ENCODE results near the gene SCAMP4. TPM values are rescaled to one million over a fixed set of nuclear protein-coding genes. Genes with fewer than 3 reads are reported as not detected.

SCAMP4 gene, protein sequence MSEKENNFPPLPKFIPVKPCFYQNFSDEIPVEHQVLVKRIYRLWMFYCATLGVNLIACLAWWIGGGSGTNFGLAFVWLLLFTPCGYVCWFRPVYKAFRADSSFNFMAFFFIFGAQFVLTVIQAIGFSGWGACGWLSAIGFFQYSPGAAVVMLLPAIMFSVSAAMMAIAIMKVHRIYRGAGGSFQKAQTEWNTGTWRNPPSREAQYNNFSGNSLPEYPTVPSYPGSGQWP
- total RNA-seq (10 to 100 TPM; 17.6 to 35.5 (median 23.0) TPM), polyA plus RNA-seq (10 to 100 TPM; 11.8 to 12.8 TPM), total RNA-seq (14.5 reads per million, percentile 43 among the genes with 10 or more reads in this experiment)

- Histone ChIP-seq H3K4me3 (ENCODE audit: low read length) (peak within 1 kb of the TSS; percentile 70), H3K27me3 (ENCODE audit: control insufficient read depth in 2 of 2, insufficient read depth in 2 of 2, low read length in 2 of 2) (no peaks in the 10 kb centered on the region), H3K9me3 (ENCODE audit: control insufficient read depth in 2 of 3, low read length in 3 of 3) (no peaks in the 10 kb centered on the region), H3K36me3 (ENCODE audit: control insufficient read depth in 2 of 3, insufficient read depth in 3 of 3, low read length in 3 of 3) (no peaks in the 10 kb centered on the region), H3K27ac (ENCODE audit: low read depth, low read length) (peak within 1 kb of the TSS; percentile 75), H3K4me1 (ENCODE audit: control insufficient read depth in 2 of 2, insufficient read depth in 2 of 2, low read length in 2 of 2) (peaks cover 10% of the 10 kb centered on the region in 2 donors)
- ATAC-seq = peak; percentile 98
- peaks cover 0 to 2% (median 0%) of the 10 kb centered on the region in 5 donors for H3K36me3 Mint-ChIP-seq
- H3K27ac Mint-ChIP-seq = peak within 1 kb of the TSS; percentile 67 to 96 (median 92)
- ChIA-PET CTCF (interaction anchor here (0.6 to 1.2 kb wide), 2 partner anchors 13 to 41 kb away, joined by 3 read pairs; no protein-coding TSS in a partner anchor), POLR2A (interaction anchor here (0.8 to 2.3 kb wide), 8 partner anchors 8 to 41 kb away, joined by 3 to 11 read pairs (median 4); partner anchors contain the start of gene ABHD17A)
- intact Hi-C loops (cut with micrococcal nuclease) = loop anchor here (1.0 kb wide), 11 partner anchors 8 to 415 kb away; partner anchors contain the start of genes ABHD17A (in 1 of the 2), AP3D1 (in 1 of the 2), IZUMO4 (in 1 of the 2) and MOB3A (in 1 of the 2)
- H3K4me3 Mint-ChIP-seq = peak within 1 kb of the TSS; percentile 88 to 96 (median 92)
- H3K9me3 Mint-ChIP-seq = peaks cover 0 to 2% (median 0%) of the 10 kb centered on the region in 11 donors
- H3K27me3 Mint-ChIP-seq = no peaks in the 10 kb centered on the region
- peak; percentile 90 to 98 (median 97) for DNase-seq
- H3K4me1 Mint-ChIP-seq = peaks cover 13 to 57% (median 39%) of the 10 kb centered on the region in 7 donors
These were observed at the start of gene SCAMP4, which contains the start of gene ADAT3 for GRCh38 chr19:1905110-1905862. SCAMP4 (plus strand) TSS chr19:1905399; CDS start chr19:1915020, 9,621 bp downstream. ADAT3 (plus strand) TSS chr19:1905399; CDS start chr19:1912048, 6,649 bp downstream.

DNA sequence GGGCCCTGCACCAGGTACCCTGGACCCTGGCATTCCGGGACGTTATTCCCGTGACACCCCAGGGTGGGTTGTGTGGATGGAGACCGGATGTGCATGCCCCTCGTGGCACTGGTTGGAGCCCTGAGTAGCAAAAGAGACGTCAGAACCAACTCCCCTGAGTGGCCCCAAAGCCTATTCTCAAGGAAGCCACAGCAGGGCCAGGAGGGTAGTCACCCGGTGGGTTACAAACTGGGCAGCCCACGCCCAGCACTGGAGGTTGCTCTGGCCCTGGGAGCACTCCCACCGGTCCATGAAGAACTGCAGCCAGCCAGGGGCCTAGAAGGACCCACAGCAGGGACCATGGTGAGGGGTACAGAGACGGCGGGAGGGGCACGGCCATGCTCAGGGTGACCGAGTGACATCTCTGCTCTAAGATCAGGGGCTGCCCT, 49.4 kb upstream of the SCAMP4 start:
- intact Hi-C loops (cut with micrococcal nuclease) = loop anchor here (1.0 to 10.0 kb wide), 4 partner anchors 7 to 591 kb away; partner anchors contain the start of genes ATP8B3 (in 1 of the 2), CIRBP (in 1 of the 2) and KLF16 (in 1 of the 2)
- peak in 4 of 9 donors; percentile 36 to 45 (median 41) for DNase-seq
- Histone ChIP-seq H3K27ac (ENCODE audit: low read depth, low read length) (peak overlapping the region; percentile 93), H3K4me3 (ENCODE audit: low read length) (peak overlapping the region; percentile 84), H3K4me1 (ENCODE audit: control insufficient read depth in 2 of 2, insufficient read depth in 2 of 2, low read length in 2 of 2) (peaks cover 28 to 82% of the 10 kb centered on the region in 2 donors), H3K27me3 (ENCODE audit: control insufficient read depth in 2 of 2, insufficient read depth in 2 of 2, low read length in 2 of 2) (no peaks in the 10 kb centered on the region), H3K36me3 (ENCODE audit: control insufficient read depth in 2 of 3, insufficient read depth in 3 of 3, low read length in 3 of 3) (peaks cover 0 to 3% (median 0%) of the 10 kb centered on the region in 3 experiments), H3K9me3 (ENCODE audit: control insufficient read depth in 2 of 3, low read length in 3 of 3) (no peaks in the 10 kb centered on the region)
- Mint-ChIP-seq H3K9me3 (no peaks in the 10 kb centered on the region), H3K4me3 (peak overlapping the region; percentile 79 to 91 (median 87)), H3K4me1 (peaks cover 9 to 68% (median 51%) of the 10 kb centered on the region in 7 donors), H3K27me3 (no peaks in the 10 kb centered on the region), H3K27ac (peak overlapping the region; percentile 82 to 96 (median 91)), H3K36me3 (peaks cover 0 to 2% (median 0%) of the 10 kb centered on the region in 5 donors)
- ATAC-seq = peak; percentile 6
- ChIA-PET CTCF (interaction anchor here (0.6 kb wide), 1 partner anchor 18 kb away, joined by 5 read pairs; no protein-coding TSS in a partner anchor), POLR2A (interaction anchor here (0.5 to 2.8 kb wide), 9 partner anchors 9 to 1095 kb away, joined by 3 to 21 read pairs (median 3); partner anchors contain the start of gene CIRBP)

- Histone ChIP-seq H3K9me3 (ENCODE audit: control insufficient read depth in 2 of 3, low read length in 3 of 3) (no peaks in the 10 kb centered on the region), H3K27ac (ENCODE audit: low read depth, low read length) (peak overlapping the region; percentile 93), H3K4me3 (ENCODE audit: low read length) (peak overlapping the region; percentile 84), H3K27me3 (ENCODE audit: control insufficient read depth in 2 of 2, insufficient read depth in 2 of 2, low read length in 2 of 2) (no peaks in the 10 kb centered on the region), H3K36me3 (ENCODE audit: control insufficient read depth in 2 of 3, insufficient read depth in 3 of 3, low read length in 3 of 3) (peaks cover 0 to 3% (median 0%) of the 10 kb centered on the region in 3 experiments), H3K4me1 (ENCODE audit: control insufficient read depth in 2 of 2, insufficient read depth in 2 of 2, low read length in 2 of 2) (peaks cover 28 to 84% of the 10 kb centered on the region in 2 donors)
- Mint-ChIP-seq H3K36me3 (peaks cover 0 to 2% (median 0%) of the 10 kb centered on the region in 5 donors), H3K4me3 (peak overlapping the region; percentile 79 to 91 (median 87)), H3K27me3 (no peaks in the 10 kb centered on the region), H3K9me3 (peaks cover 0 to under 1% (median 0%) of the 10 kb centered on the region in 11 donors), H3K27ac (peak overlapping the region; percentile 82 to 96 (median 91)), H3K4me1 (peaks cover 7 to 68% (median 51%) of the 10 kb centered on the region in 7 donors)
- ChIA-PET POLR2A (interaction anchor here (0.6 to 2.8 kb wide), 11 partner anchors 8 to 1094 kb away, joined by 3 to 21 read pairs (median 5); partner anchors contain the start of genes ABHD17A and CIRBP), CTCF (interaction anchor here (0.6 kb wide), 1 partner anchor 18 kb away, joined by 5 read pairs; no protein-coding TSS in a partner anchor)
- DNase-seq (peak in 1 of 9 donors; percentile 28), ATAC-seq (no peak)
- intact Hi-C loops (cut with micrococcal nuclease) = loop anchor here in 1 of 2 donors (10.0 kb wide), 1 partner anchor 592 kb away; the partner anchor contains the start of gene CIRBP
These were observed 48.9 kb upstream of the SCAMP4 start for GRCh38 chr19:1856345-1856697.

- Mint-ChIP-seq H3K9me3 (peaks cover 0 to 2% (median 0%) of the 10 kb centered on the region in 11 donors), H3K36me3 (peaks cover 0 to 2% (median 0%) of the 10 kb centered on the region in 5 donors), H3K4me1 (peaks cover 10 to 72% (median 56%) of the 10 kb centered on the region in 7 donors), H3K27ac (peak overlapping the region; percentile 82 to 97 (median 92)), H3K4me3 (peak overlapping the region; percentile 79 to 91 (median 87)), H3K27me3 (no peaks in the 10 kb centered on the region)
- no peaks in the 10 kb centered on the region for H3K27me3 ChIP-seq (ENCODE audit: control insufficient read depth in 2 of 2, insufficient read depth in 2 of 2, low read length in 2 of 2)
- H3K4me1 ChIP-seq (ENCODE audit: control insufficient read depth in 2 of 2, insufficient read depth in 2 of 2, low read length in 2 of 2) = peaks cover 34 to 85% of the 10 kb centered on the region in 2 donors
- POLR2A ChIA-PET = interaction anchor here (0.6 to 2.8 kb wide), 17 partner anchors 8 to 1094 kb away, joined by 3 to 21 read pairs (median 3); partner anchors contain the start of genes ABHD17A, AP3D1, CIRBP and GADD45B
- no peaks in the 10 kb centered on the region for H3K9me3 ChIP-seq (ENCODE audit: control insufficient read depth in 2 of 3, low read length in 3 of 3)
- H3K36me3 ChIP-seq (ENCODE audit: control insufficient read depth in 2 of 3, insufficient read depth in 3 of 3, low read length in 3 of 3) = peaks cover 0 to 3% (median 0%) of the 10 kb centered on the region in 3 experiments
- peak in 4 of 9 donors; percentile 38 to 65 (median 40) for DNase-seq
- ATAC-seq = peak; percentile 26
- intact Hi-C loops (cut with micrococcal nuclease) = loop anchor here in 1 of 2 donors (10.0 kb wide), 1 partner anchor 592 kb away; the partner anchor contains the start of gene CIRBP
- H3K27ac ChIP-seq (ENCODE audit: low read depth, low read length) = peak overlapping the region; percentile 93
- CTCF ChIA-PET = interaction anchor here (0.6 to 1.0 kb wide), 4 partner anchors 11 to 45 kb away, joined by 3 to 5 read pairs (median 4); no protein-coding TSS in a partner anchor
- peak overlapping the region; percentile 84 for H3K4me3 ChIP-seq (ENCODE audit: low read length)
These were observed 48.2 kb upstream of the SCAMP4 start for GRCh38 chr19:1856698-1857603.

DNA sequence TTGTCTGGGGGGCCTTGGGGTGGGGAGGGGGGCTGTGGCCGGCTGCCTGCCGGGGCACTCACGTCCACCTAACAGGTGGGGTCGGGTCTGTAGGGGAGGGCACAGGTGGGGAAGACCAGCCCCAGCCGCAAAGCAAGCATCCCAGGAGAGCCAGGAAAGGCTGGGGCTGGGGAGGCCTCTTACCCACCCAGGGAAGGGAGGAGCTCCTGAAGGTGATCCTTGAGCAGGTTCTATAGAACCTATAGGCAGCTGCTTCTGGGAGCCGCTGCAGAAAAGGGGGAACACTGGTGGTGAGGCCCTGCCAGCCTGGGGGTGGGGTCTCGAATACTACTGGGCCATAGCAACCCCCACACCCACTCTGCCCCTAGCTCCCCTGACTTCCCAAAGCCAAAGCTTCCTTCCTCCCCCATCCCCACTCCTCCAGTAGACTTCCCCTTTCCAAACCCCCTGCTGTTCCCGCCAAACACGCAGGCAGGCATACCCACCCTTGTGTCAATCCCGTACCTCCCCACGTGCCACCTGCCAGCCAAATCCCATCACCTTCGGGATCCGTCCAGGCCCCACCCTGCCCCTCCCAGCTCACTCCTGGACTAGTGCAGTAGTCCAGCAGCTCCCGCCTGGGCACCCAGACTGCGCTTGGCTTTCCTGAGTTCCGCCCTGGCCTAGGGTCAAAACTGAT, 47.4 kb upstream of the SCAMP4 start:
- CTCF ChIA-PET = interaction anchor here (0.7 to 1.3 kb wide), 4 partner anchors 9 to 44 kb away, joined by 3 to 4 read pairs (median 3); no protein-coding TSS in a partner anchor
- intact Hi-C loops (cut with micrococcal nuclease) = loop anchor here in 1 of 2 donors (10.0 kb wide), 1 partner anchor 593 kb away; the partner anchor contains the start of gene CIRBP
- H3K4me1 Mint-ChIP-seq = peaks cover 10 to 71% (median 53%) of the 10 kb centered on the region in 7 donors

More for the DNA sequence above, 47.4 kb upstream of the SCAMP4 start:
- ATAC-seq = no peak
- peak overlapping the region; percentile 56 to 98 (median 92) for H3K27ac Mint-ChIP-seq
- peak overlapping the region; percentile 93 for H3K27ac ChIP-seq (ENCODE audit: low read depth, low read length)
- POLR2A ChIA-PET = interaction anchor here (0.7 to 2.8 kb wide), 12 partner anchors 9 to 618 kb away, joined by 3 to 21 read pairs (median 4); partner anchors contain the start of genes ABHD17A, AP3D1 and GADD45B
- no peak for DNase-seq
- H3K4me3 Mint-ChIP-seq = peak overlapping the region; percentile 48 to 88 (median 68)
- H3K27me3 ChIP-seq (ENCODE audit: control insufficient read depth in 2 of 2, insufficient read depth in 2 of 2, low read length in 2 of 2) = no peaks in the 10 kb centered on the region
- no peaks in the 10 kb centered on the region for H3K9me3 ChIP-seq (ENCODE audit: control insufficient read depth in 2 of 3, low read length in 3 of 3)
- H3K4me3 ChIP-seq (ENCODE audit: low read length) = no peak overlapping the region
- peaks cover 0 to 2% (median 0%) of the 10 kb centered on the region in 11 donors for H3K9me3 Mint-ChIP-seq
- H3K36me3 Mint-ChIP-seq = peaks cover 0 to 2% (median 0%) of the 10 kb centered on the region in 5 donors
- H3K27me3 Mint-ChIP-seq = no peaks in the 10 kb centered on the region
- H3K36me3 ChIP-seq (ENCODE audit: control insufficient read depth in 2 of 3, insufficient read depth in 3 of 3, low read length in 3 of 3) = peaks cover 0 to 3% (median 0%) of the 10 kb centered on the region in 3 experiments
- peaks cover 37 to 80% of the 10 kb centered on the region in 2 donors for H3K4me1 ChIP-seq (ENCODE audit: control insufficient read depth in 2 of 2, insufficient read depth in 2 of 2, low read length in 2 of 2)
